H1 (cell line): ENCODE results near the gene TRMT10A.

Experiments used
- JUND ChIP-seq: IDR thresholded peaks from 2 replicates; pipeline ENCODE4 v1.6.1; 2011; ENCODE audit warnings: mild to moderate bottlenecking, improper control_type of control experiment, low read length
- TBP ChIP-seq: IDR thresholded peaks from 2 replicates; pipeline ENCODE4 v1.6.1; 2011; ENCODE audit warnings: low read depth, low read length, improper control_type of control experiment

DNA sequence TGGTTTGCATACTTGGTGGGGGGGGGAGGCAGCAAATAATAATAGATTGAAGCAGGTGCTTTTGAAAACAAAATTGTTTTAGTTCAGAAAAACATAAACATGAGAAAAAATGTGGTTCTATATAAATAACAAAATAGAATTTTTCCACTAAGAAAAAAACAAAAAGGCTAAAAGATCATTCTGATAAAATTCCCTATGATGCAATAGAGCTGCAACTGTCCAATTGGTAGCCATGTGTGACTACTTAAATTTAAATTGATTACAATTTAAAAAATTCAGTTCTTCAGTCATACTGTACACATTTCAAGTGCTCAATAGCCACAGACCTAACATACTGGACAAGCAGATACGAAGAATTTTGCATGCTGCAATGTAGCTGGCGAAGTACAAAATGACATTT lies 11.0 kb downstream of the TRMT10A start:
- TF ChIP-seq JUND, result no peak
- no peak for TF ChIP-seq TBP
